GM19023 (cell line): ENCODE results near the gene VAC14.

ENCODE experiments used
- ATAC-seq: cut with Tn5 transposase; IDR thresholded peaks from one replicate; pipeline ENCODE4 v1.9.1; 2021; ENCODE audit warnings: mild to moderate bottlenecking, moderate library complexity; ENCODE audit not compliant: unreplicated experiment

VAC14 gene

GRCh38 chr16:70665806-70666735 lies 134.9 kb downstream of the VAC14 start:
- no peak for ATAC-seq

DNA sequence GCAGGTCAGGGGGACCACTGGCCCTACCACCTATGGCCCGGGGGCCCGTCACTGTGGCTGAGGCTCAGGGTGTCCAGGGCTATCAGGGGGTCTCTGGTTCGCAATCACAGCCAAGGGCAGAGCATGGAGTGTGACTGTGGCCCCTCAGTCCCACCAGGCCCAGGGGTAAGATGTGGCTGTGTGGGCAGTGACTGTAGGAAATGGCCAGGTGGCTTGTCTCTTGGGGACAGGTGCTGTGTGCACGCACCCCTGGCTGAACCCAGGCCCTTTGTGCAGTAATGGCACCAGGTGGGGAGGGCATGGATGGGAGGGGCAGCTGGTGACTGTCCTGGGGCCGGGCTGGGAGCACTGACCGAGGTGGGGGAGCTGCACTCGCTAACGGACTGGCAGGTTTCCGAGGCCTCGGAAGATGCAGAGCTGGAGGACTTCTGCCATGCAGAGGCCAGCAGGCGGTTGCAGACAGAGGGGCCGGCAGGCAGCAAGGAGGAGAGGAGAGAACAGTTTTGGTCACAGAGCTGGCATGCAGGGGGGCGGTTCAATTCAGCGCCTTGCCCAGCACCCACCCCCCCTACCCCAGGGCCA lies 135.8 kb downstream of the VAC14 start:
- ATAC-seq, result no peak

- no peak for ATAC-seq
Observed at GRCh38 chr16:70664325-70665112, 136.4 kb downstream of the VAC14 start.

DNA sequence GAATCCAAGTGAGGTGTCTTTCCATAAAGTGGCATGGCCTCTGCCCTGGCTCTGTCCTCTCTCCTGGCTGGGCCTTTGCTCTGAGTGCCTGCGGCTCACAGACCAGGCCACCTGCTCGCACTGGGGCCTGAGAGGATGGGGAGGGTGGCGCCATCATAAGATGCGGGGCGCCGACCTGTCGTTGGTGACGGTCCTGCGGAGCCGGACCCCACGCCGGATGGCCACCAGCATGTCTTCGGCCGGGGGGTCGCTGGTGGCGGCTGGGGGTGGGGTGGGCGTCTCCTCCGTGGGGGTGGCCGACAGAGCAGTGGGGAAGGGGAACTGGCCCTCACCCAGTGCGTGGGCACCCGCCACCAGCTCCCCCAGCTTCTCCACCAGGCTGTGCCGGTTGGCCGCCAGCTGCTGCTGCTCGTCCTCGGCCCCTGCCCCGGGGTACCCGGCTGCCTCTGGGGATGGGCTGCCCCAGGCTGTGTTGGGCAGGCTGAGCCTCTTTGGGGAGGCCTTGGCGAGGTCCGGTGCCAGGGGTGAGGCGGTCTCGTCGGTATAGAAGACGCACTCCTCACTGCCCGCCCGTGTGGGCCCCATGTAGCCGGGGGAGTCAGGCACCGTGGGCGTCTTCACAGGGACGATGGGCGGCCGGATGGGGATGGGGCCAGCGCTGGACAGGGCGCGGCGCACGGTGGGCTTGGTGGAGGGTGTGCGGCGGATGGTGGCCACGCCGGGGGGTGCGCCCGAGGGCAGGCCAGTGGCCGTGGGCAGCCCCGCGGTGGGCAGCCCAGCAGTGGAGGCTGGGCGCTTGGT lies 137.2 kb downstream of the VAC14 start:
- no peak for ATAC-seq

DNA sequence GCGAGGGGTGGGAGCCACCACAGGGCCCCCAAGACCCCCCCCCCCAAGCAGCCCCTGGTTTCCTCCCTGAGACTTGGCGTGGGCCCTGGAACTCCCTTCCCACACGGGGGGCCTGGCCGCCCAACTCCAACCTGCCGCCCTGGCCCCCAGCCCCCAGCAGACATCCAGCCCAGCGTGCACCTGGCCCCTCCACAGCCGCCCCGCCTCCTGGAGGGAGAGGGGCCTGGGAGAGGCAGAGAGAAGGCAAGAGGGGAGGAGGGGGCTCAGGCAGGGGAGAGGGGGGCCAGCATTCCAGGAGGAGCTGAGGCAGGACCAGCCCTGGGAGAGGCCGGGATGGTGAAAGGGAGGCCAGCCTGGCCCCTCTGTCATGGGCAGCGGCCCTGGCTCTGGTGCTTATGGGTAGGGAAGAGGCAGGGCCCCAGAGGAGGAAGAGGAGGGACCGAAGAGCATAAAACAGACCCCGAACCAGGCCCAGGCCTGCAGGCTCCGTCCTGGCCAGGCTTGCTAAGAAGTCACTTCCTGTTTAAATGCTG lies 137.9 kb downstream of the VAC14 start:
- no peak for ATAC-seq

- no peak for ATAC-seq
Observed at GRCh38 chr16:70661918-70662641, 138.9 kb downstream of the VAC14 start.

DNA sequence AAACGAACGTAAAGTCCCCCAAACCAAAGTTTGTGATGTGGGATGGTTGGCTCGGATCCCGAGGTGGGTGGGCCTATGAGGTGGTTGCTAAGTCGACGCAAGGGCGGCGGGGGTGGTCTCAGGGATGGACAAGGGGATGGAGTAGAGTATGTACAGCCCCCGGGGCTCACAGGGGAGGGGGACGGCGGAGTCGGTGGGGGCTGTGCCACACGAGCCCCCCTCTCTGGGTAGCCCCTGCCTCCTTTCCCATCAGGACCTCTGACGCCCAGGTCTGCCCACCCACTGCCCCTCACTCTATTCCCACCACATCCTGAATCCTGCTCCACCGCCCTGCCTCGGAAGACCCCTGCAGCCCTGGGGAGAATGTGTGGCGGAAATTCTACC lies 139.4 kb downstream of the VAC14 start:
- ATAC-seq, result no peak

DNA sequence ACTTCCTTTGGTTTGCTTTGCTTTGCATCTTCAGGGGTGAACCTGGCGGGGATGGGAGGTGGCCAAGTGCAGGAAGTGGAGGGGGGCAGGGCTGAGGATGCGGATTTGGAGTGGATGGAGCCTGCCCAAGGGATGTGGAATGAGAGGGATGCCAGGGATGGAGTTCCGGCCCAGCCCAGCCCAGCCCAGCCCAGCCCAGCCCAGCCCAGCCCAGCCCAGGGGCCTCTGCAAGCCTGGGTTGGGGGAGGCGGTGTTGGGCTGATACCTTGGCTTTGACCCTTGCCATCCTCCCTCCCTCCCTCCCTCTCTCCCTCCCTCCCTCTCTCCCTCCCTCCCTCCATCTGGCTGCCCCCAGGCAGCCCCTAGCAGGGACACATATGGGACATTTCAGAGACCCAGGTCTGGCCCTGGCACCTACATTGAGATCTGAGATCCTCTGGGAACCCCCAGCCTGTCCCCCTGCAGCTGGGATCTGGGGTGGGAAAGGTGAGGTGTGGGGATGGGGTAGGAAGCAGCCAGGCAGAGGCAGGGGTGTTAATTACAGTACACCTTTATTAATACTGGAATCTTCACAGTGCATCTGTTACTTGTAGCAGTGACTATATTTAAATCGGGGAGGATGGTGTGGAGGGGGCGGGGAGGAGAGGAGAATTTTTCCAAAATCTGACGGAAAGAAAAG lies 140.1 kb downstream of the VAC14 start:
- no peak for ATAC-seq

DNA sequence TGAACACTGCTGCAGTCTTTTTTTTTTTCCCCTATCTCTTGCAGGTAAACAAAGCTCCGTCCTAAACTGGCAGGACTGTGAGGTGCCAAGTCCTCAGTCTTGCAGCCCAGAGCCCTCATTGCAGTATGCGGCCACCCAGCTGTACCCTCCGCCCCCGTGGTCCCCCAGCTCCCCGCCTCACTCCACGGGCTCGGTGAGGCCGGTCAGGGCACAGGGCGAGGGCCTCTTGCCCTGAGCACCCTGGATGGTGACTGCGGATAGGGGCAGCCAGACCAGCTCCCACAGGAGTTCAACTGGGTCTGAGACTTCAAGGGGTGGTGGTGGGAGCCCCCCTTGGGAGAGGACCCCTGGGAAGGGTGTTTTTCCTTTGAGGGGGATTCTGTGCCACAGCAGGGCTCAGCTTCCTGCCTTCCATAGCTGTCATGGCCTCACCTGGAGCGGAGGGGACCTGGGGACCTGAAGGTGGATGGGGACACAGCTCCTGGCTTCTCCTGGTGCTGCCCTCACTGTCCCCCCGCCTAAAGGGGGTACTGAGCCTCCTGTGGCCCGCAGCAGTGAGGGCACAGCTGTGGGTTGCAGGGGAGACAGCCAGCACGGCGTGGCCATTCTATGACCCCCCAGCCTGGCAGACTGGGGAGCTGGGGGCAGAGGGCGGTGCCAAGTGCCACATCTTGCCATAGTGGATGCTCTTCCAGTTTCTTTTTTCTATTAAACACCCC lies 140.8 kb downstream of the VAC14 start:
- ATAC-seq, result no peak

DNA sequence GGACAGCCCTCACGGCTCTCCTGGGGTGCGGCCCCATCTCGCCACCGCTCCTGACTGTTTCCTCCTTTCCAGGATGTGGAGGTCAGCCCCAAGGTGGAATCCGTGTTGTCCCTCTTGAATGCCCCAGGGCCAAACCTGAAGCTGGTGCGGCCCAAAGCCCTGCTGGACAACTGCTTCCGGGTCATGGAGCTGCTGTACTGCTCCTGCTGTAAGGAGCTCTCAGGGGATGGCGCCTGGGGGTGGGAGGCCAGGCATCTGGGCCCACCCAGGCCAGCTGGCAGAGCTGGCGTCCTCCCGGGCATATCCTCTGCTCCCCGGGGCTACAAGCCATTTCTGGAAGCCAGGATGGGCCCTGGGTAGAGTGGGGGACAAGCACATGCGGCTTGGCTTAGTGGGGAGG lies 141.4 kb downstream of the VAC14 start:
- ATAC-seq, result no peak

DNA sequence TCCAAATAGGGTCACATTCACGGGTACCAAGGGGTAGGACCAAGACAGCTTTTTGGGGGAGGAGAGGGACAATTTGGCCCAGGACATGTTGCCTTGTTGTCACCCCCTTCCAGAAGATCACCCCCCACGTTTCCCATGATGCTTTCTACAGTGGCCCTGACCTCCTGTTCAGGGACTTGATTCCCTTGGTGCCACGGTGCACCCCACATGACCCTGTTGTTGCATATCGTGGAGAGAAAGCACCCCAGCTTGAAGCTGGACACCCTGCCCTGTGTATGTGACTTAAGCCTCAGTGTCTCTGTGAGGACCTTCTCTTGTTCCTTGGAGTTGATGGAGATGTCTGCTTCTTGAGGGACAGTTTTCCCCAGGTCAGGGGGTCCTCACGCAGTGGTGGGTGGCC lies 142.0 kb downstream of the VAC14 start:
- ATAC-seq, result no peak

GRCh38 chr16:70657956-70658355 lies 143.0 kb downstream of the VAC14 start:
- ATAC-seq, result no peak

DNA sequence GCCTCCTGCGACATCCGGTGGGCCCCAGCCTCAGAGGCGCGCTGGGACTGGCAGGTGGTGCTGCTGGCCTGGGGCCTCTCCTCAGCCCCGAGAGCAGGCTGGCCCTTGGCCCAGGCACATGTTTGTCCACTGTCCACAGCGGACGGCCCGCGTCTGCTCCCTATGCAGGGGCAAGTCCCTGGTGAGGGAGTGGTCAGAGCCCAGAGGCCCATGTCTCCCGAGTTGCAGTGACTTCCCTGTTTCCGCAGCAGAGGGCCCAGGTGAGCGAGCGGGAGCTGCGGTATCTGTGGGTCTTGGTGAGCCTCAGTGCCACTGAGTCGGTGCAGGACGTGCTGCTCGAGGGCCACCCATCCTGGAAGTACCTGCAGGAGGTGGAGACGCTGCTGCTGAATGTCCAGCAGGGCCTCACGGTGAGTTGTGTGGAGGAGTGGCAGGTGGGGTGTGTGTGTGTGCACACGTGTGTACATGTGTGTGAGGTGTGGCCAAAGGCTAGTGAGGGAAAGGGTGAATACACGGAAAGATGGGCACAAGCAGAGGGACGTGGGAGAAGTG lies 144.2 kb downstream of the VAC14 start:
- no peak for ATAC-seq

DNA sequence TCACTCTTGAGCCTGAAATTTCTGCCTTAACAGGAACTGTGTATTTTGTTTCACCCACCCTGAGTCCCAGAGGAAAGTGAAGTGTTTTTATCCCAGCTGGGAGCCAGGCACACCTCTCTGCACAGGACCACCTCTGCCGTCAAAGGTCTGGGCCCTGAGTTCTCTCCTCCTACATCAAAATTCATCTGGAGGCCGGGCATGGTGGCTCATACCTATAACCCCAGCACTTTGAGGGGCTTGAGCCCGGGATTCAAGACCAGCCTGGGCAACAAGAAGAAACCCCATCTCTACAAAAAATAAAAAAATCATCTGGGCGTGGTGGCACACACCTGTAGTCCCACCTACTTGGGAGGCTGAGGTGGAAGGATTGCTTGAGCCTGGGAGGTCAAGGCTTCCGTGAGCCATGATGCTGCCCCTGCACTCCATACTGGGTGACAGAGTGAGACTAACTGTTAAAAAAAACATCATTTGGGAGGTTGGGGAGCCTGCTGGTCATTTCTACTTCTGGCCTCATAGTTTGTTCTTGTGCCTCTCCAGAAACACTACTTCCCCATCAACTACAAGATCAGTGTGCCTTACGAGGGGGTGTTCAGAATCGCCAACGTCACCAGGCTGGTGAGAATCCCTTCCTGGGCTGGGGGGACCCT lies 144.8 kb downstream of the VAC14 start:
- ATAC-seq, result no peak

GRCh38 chr16:70653809-70654771 lies 146.9 kb downstream of the VAC14 start:
- no peak for ATAC-seq

GRCh38 chr16:70653406-70653805 lies 147.6 kb downstream of the VAC14 start:
- no peak for ATAC-seq

- ATAC-seq, result no peak
Observed at GRCh38 chr16:70652322-70652721, 148.6 kb downstream of the VAC14 start.
